Pulmonary artery endothelial cell (primary cell): ENCODE results near the gene MGST1. TPM values are rescaled to one million over a fixed set of nuclear protein-coding genes. Genes with fewer than 3 reads are reported as not detected.
"Not testable (repeated sequence)": the region's sequence is repeated elsewhere in the genome, so short reads cannot be mapped to it uniquely, and the experiment has no call there.

ENCODE experiments used
- DNase-seq: peaks from one replicate; pipeline ENCODE4 v3.0.0-alpha.2; 2011; ENCODE audit warnings: low read depth, low spot score
- total RNA-seq: library from RNA; depleted of rRNA; stranded (reverse); fragments of >200 nt; gene quantifications from 2 replicates; pipeline ENCODE4 v1.2.3, GENCODE V29; 2014

MGST1 gene
- total RNA-seq, 1 donor from 2014 or later, result 32.8 TPM

DNA sequence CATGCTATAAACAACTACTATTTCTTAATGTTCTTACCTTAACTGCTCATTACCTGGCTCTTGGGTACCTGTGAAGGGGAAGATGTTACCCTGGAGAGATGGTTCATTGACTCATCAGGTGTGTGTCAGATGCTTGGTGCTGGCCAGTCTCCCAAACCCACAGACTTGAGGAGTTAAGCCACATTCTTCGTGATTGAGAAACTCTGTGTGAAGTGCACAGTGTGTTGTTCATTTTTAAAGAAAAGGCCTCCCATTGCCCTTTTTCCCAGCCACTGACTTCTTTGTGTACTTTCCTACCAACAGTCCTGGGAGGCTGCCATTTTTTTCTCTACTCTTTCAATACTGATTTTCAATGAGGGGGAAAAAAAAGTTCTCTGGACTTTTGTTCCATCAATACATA, 3.2 kb downstream of the MGST1 start:
- DNase-seq, result no peak

DNA sequence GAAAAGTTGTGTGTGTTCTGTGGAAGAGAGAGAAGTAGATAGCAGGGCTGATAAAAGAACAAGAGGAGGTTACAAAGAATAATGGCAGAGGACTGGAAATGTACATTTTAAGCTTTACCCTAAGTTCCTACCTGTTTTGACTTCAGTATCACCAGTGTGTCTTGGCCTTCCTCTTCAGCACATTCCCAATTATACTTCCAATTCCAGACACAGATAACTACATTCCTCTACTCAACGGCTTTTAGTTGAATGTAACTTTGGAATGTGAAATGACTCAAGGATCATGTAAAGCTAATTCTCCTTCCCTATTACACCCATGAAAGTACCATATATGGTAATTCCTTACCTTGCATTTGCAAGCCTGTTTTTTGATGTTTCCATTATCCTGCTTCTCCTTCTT, 5.0 kb downstream of the MGST1 start:
- DNase-seq, result no peak

DNA sequence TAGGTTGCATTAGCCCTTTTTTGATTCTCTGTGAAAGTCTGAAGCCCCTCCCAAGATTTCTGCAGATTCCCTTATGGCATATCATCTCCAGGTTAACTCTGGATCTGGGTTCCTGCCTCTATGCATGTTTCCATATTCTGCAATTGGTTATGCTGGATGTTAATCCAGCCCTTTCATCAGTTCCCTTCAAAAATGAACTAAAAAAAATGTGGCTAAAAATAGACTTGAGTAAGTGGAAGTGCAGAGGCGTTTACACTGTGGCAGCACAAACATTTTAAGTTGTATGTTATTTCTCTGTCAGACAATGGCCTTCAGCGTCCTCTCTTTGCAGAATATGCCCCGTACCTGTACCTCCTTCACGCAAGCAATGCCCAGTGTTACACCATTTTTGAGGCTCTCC, 11.4 kb downstream of the MGST1 start:
- DNase-seq, result no peak

DNA sequence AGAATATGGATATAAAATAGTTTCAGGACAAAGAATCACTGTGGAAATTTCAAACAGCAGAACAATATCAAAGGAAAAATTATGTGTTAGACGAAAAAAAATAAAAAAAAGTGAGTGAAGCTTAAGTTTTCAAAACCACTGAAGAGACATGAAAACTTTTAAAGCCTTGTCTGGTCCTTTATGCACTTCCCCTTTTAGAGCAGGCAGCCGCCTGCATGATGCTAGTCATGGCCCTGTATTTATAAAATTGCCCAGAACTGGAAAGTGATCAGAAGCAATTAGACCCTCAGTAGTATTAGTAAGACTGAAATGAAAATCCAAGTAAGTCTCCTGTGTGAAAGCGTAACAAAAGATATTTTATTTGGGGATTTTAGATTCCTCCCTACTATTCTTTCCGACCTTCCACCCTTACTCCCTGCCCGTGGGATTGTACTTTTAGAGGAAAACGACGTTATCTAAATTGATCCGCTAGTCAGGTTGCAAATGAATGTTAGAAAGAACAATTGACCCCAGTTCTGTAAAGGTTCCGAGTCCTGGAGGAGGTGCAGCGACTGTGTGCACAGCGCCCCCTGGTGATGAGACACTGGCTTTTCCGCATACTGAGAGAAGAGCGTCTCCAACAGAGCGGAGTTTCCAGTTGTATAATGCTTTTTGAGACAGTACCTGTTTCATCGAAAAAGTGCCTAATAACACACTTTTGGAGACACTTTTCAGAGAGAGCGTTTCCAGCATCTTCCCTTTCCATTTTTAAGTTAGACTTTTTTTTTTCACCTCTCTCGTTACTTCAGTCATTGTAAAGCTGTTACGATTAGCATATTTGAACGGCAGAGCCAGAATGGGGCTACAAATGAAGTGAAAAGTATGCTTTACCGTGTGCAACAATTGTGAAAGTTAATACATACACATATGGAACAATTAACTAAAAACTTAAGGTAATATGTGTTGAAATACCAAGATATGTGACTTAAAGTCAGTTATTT, 12.4 kb downstream of the MGST1 start:
- no peak for DNase-seq

DNA sequence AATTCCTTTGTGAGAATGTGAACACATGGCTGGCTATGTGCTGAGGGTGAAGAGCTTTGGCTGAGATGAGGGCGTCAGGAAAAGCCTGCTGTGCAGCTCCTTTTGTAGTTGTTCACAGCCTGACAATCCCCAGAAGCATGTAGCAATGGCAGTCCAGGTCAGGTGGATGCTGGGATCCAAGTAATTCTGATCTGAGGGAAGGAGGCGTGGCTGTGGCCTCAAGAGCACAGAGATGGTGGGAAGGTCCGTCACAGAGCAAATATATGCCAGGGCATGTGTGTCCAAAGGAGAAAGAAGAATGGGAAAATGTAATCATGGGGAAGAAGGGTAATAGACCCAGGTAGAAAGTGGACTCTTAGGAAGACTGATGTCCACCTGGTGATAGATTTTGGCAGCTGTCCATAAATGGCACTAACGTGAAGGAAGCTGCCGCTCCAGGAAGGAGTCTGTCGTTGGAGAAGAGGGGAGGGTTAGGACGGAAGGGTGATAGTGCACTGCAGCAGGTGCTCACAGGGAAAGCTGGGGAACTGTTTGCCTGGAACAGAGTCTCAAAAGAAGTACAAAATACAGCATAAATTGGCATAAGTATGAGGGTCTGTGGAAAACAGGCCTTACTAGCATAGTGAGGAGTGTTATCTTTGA, 13.8 kb downstream of the MGST1 start:
- DNase-seq, result no peak

DNA sequence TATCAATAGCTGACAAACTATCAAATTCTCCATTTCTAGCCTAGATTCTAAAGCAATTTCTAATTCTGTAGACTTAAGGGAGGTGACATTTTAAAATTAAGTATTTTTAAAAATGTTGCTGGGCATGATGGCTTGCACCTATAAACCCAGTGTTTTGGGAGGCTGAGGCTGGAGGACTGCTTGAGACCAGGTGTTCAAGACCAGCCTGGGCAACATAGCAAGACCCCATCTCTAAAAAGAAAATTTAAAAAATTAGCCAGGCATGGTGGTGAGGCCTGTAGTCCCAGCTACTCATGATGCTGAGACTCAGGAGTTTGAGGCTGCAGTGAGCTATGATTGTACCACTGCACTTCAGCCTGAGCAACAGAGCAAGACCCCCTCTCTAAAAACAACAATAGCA, 15.1 kb downstream of the MGST1 start:
- no peak for DNase-seq

DNA sequence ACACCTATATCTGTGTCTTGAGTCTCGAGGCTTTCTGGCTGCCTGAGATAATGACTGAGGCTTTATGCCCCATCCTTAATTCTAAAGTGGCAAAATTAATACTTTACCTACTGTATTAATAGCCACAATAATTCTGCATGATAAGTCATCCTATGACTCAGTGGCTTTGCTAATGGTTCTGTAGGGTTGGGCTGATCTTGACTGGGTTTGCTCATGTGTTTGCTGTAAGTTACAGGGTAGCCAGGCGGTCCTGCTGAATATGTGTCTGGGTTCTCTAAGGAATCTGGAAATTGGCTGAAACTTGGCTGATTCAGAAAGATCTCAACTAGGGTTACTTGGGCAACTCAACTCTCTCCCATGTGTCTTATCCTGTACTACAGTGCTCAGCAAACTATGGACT, 21.7 kb downstream of the MGST1 start:
- no peak for DNase-seq

DNA sequence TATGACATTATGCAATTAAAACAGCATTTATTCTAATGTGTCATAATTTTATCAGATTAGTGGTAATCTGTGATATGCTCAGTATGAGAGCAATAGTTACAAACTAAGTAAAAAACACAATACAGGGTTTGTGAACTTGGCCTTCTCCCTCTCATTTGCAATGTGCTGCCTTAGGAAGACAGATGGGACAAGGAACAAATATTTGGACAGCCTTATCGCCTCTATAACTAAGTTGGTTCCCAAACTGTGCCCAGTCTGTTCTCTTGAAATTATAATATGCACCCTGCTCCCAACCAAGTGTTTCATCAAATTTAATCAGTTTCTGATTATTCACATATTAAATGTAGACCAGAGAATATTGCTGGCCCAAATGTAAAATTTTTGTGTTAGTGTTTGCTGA, 22.7 kb downstream of the MGST1 start:
- DNase-seq, result no peak

DNA sequence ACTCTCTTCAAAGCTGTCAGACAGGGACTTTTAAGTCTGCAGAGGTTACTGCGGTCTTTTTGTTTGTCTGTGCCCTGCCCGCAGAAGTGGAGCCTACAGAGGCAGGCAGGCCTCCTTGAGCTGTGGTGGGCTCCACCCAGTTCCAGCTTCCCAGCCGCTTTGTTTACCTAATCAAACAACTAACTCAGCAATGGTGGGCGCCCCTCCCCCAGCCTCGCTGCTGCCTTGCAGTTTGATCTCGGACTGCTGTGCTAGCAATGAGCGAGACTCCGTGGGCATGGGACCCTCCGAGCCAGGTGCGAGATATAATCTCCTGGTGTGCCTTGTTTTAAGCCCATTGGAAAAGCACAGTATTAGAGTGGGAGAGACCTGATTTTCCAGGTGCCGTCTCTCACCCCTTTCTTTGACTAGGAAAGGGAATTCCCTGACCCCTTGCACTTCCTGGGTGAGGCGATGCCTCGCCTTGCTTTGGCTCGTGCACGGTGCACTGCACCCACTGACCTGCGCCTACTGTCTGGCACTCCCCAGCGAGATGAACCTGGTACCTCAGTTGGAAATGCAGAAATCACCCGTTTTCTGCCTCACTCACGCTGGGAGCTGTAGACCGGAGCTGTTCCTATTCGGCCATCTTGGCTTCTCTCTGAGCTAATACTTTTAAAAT, 35.3 kb downstream of the MGST1 start:
- DNase-seq, result not testable (repeated sequence)

DNA sequence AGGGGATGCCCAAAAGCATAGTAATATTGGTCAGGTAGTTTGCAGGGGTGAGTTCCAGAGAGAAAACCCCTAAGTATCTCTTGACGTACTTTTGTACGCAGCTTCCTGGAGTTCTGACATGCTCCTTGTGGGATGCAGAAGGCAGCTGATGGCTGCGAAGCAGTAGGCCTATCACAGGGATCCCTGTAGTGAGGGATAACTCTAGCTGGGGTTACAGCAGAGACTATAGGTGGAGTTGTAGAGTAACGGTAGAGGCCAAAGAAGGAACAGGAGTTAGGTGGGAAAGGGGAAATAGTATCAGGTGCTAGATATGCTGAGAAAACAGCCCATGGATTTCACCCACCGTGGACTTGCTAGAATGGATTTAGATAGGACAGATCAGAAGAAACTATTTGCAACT, 37.3 kb downstream of the MGST1 start:
- DNase-seq, result no peak

DNA sequence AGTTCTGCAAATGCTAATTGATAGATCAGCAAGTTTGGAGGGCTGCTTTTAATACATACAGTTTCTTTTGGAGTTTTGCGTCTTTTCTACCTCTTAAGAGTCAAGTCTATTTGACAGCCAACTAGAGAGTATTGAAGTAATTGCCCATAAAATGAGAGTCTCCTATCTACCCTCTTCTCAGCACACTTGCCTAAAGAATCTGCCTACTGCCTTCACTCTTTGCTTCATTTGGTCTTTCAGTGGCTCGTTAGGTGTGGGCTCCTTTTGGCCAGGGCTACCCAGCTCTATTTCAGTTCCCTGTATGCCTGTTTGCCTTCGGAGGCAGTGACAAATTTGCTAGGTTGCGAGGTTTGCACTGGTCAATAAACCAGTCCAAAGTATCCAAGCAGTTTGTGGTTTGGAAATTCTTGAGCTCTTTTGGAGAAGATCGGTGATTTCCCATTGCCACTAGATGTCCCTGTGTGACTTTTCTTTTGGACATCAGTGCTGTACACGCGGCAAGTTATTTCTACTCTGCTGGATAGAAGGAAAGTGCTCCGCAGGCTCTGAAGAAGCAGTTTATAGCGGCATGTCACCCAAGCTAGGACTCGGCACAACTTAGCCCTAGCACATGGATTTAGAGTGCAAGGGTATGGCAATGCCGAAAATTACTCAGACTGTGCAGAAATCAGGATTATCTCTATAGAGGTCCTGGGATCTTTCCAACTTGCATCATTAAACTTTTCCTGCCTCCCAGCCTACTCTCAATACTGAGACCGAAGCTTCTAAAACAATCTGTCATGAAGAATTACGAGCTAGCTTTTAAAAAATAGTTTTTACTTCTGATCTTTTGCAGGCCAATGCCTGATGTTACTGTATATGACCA, 38.6 kb downstream of the MGST1 start:
- DNase-seq, result peak; percentile 10

DNA sequence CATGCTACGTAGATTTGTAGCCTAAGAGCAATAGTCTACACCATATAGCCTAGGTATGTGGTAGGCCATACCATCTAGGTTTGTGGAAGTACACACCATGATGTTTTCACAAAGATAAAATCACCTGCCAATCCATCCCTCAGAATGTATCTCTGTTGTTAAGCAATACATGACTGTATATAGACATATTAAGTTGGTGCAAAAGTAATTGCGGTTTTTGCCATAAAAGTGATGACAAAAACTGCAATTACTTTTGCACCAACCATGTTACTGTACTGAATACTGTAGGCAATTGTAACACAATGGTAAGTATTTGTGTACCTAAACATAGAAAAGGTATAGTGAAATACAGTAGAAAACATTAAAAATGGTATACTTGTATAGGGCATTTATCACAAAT, 40.5 kb downstream of the MGST1 start:
- DNase-seq, result no peak

DNA sequence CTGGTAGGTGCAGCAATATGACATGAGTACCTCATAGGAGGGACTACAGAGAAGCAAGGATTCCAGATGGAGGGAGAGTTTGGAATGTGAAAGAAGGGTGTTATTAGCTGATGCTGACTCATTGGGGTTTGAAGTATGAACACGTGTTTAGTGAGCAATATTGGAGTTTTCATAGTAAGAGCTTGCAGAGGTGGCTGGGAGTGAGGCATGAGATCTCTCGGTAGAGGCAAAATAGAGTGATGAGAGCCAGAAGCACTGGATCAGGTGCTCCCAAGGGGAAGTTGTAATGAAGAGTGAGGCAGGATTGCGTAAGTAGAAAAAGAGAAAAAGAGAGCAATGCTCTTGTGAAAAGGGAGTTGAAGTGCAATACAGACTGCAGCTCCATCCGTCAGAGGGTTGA, 42.1 kb downstream of the MGST1 start:
- DNase-seq, result no peak

DNA sequence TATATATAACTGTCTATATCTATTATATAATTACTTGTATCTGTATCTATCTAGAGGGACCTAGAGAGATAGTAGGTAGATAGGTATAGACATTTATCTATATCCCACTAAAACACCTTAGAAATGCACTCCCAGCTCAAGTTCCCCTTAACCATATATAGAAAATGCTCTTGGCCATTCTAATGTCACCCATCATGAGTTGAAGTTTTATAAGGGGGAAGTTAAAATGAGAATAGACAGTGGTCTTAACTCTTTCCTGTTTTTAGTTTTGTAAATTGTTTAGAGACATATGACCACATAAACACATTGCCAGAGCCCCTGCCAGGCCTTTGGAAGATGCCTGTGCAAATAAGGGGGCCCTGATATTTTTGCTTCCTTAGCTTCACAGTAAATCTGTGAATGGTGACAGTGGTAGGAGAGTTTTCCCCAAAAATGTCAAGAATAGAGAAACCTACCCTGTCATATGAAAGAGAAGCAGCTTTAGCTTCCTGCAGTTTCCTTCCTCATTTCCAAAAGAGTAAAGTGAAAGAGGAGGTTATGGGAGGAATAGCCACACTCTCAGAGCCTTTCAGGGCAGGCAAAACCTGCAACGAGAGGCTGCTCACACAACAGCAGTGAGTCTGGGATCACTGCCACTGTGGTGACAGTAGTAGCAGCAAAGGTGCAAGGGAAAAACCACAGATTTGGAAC, 45.5 kb downstream of the MGST1 start:
- no peak for DNase-seq

DNA sequence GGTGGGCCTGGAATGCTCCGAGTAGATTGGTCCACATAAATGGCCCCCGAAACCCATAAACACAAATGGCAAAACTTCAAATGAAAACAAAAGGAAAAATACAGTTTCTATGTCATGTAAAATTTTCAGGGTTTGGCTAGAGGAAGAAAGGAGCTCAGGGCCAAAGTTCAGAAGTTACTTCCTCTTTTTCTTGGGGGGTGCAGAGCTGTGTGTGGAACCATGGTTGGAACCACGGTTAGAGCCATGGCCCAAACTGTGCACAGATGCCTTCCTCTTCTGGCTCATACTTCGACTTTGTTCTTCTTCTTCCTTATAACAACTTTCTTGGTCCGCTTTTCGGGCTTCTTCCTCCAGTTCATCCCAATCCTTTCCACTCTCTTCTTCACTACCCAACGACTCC, 51.7 kb downstream of the MGST1 start:
- no peak for DNase-seq

DNA sequence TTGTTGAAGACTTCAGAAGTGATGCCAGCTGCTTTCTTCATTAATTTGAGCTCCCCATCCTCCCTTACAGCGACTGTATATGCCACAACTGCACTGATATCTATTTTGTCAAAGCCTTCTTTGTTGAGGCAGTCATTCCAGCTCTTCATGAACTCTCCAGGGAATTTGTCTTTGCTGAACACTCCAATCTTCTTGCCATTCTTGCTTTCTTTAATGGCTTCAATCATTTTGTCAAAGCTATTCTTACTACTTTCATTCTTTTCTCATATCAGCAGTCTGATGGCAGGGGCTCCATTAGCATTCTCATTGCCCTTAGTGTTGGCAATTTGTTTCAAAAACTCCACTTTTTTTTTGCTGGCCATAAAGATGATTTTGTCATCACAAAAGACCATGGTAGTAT, 54.4 kb downstream of the MGST1 start:
- not testable (repeated sequence) for DNase-seq

DNA sequence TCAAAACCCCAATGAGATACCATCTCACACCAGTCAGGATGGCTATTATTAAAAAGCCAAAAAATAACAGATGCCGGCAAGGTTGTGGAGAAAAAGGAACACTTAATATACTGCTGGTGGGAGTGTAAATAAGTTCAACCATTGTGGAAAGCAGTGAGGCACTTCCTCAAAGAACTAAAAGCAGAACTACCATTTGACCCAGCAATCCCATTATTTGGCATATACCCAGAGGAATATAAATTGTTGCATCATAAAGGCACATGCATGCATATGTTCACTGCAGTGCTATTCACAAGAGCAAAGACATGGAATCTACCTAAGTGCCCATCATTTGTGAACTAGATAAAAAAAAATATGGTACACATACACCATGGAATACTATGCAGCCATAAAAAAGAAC, 59.9 kb downstream of the MGST1 start:
- no peak for DNase-seq
